Neural progenitor cell (in vitro differentiated cells): ENCODE results near the gene UBE2G2. TPM values are rescaled to one million over a fixed set of nuclear protein-coding genes. Genes with fewer than 3 reads are reported as not detected.

Experiments used
- DNase-seq: peaks from one replicate; pipeline ENCODE4 v3.0.0-alpha.2; 2016; ENCODE audit warnings: low spot score
- H2AFZ ChIP-seq: fragments of 200-600 bp; sonication (generic); replicated peaks from 2 replicates; pipeline ENCODE4 v1.6.1; 2016; ENCODE audit warnings: antibody characterized with exemption
- H3F3A ChIP-seq: fragments of 200-600 bp; sonication (generic); 2 replicates; pipeline ENCODE4 v1.6.1; 2016; ENCODE audit warnings: antibody characterized with exemption, low read depth
- H3K27ac ChIP-seq: fragments of 200-600 bp; sonication (generic); 2 replicates; pipeline ENCODE4 v1.5.1; 2016; ENCODE audit warnings: mild to moderate bottlenecking
- H3K27me3 ChIP-seq: fragments of 200-600 bp; sonication (generic); 2 replicates; pipeline ENCODE4 v1.6.1; 2016; ENCODE audit warnings: mild to moderate bottlenecking, moderate library complexity
- H3K36me3 ChIP-seq: fragments of 200-600 bp; sonication (generic); 2 replicates; pipeline ENCODE4 v1.5.1; 2016
- H3K4me1 ChIP-seq: fragments of 200-600 bp; sonication (generic); 2 replicates; pipeline ENCODE4 v1.6.1; 2016; ENCODE audit warnings: mixed run types
- H3K4me2 ChIP-seq: fragments of 200-600 bp; sonication (generic); 2 replicates; pipeline ENCODE4 v1.6.1; 2016
- H3K4me3 ChIP-seq: fragments of 200-600 bp; sonication (generic); 2 replicates; pipeline ENCODE4 v1.5.1; 2016
- H3K79me2 ChIP-seq: fragments of 200-600 bp; sonication (generic); 2 replicates; pipeline ENCODE4 v1.6.1; 2016; ENCODE audit warnings: low read depth
- H3K9ac ChIP-seq: fragments of 200-600 bp; sonication (generic); 2 replicates; pipeline ENCODE4 v1.6.1; 2016
- H3K9me3 ChIP-seq: fragments of 200-600 bp; sonication (generic); 2 replicates; pipeline ENCODE4 v1.5.1; 2016; ENCODE audit warnings: low read depth
- H4K20me1 ChIP-seq: fragments of 200-600 bp; sonication (generic); 2 replicates; pipeline ENCODE4 v1.6.1; 2016; ENCODE audit warnings: low read depth
- H3K27ac Mint-ChIP-seq: 3 replicates; pipeline ENCODE4 v1.8.0; 2021; ENCODE audit warnings: mixed read lengths
- H3K27me3 Mint-ChIP-seq: 2 replicates; pipeline ENCODE4 v1.8.0; 2022; ENCODE audit warnings: low read depth, mild to moderate bottlenecking, inconsistent platforms, moderate library complexity, mixed read lengths; ENCODE audit not compliant: insufficient read depth
- H3K36me3 Mint-ChIP-seq: 3 replicates; pipeline ENCODE4 v1.8.0; 2021; ENCODE audit warnings: mixed read lengths
- H3K4me1 Mint-ChIP-seq: 3 replicates; pipeline ENCODE4 v1.8.0; 2021; ENCODE audit warnings: mixed read lengths
- H3K4me3 Mint-ChIP-seq: 3 replicates; pipeline ENCODE4 v1.8.0; 2021; ENCODE audit warnings: mild to moderate bottlenecking, moderate library complexity, mixed read lengths
- H3K9me3 Mint-ChIP-seq: 3 replicates; pipeline ENCODE4 v1.8.0; 2020; ENCODE audit warnings: mixed read lengths
- CTCF ChIP-seq: fragments of 200-600 bp; sonication (generic); IDR thresholded peaks from 2 replicates; pipeline ENCODE4 v1.5.1; 2017; ENCODE audit warnings: antibody characterized with exemption, mild to moderate bottlenecking
- EZH2 ChIP-seq: fragments of 200-600 bp; sonication (generic); IDR thresholded peaks from 2 replicates; pipeline ENCODE4 v1.6.1; 2017; ENCODE audit warnings: antibody characterized with exemption, mild to moderate bottlenecking, moderate library complexity
- EZH2phosphoT487 ChIP-seq: fragments of 200-600 bp; sonication (generic); IDR thresholded peaks from 2 replicates; pipeline ENCODE4 v1.6.1; 2017; ENCODE audit warnings: antibody characterized with exemption
- total RNA-seq: library from RNA; depleted of rRNA; stranded (reverse); fragments of >200 nt; gene quantifications from 2 replicates; pipeline ENCODE4 v1.2.3, GENCODE V29; 2015; ENCODE audit warnings: low replicate concordance

Gene UBE2G2
- total RNA-seq, 1 donor from 2014 or later, result 83.1 TPM

GRCh38 chr21:44755227-44755626, 46.4 kb downstream of the UBE2G2 start:
- H3K4me1 ChIP-seq, result no peaks in the 10 kb centered on the region
- H2AFZ ChIP-seq, result no peak overlapping the region
- no peak for DNase-seq
- H3F3A ChIP-seq, result no peaks in the 10 kb centered on the region
- H3K9me3 ChIP-seq, result no peaks in the 10 kb centered on the region
- H3K27ac Mint-ChIP-seq, result no peak overlapping the region
- no peaks in the 10 kb centered on the region for H3K79me2 ChIP-seq
- no peak overlapping the region for H3K4me3 ChIP-seq
- H3K4me2 ChIP-seq, result no peak overlapping the region
- H3K9me3 Mint-ChIP-seq, result peaks cover 12% of the 10 kb centered on the region
- H3K9ac ChIP-seq, result no peak overlapping the region
- H3K27me3 ChIP-seq, result no peaks in the 10 kb centered on the region
- TF ChIP-seq CTCF, result no peak
- H4K20me1 ChIP-seq, result no peaks in the 10 kb centered on the region
- no peak overlapping the region for H3K4me3 Mint-ChIP-seq
- peaks cover 10% of the 10 kb centered on the region for H3K4me1 Mint-ChIP-seq
- no peaks in the 10 kb centered on the region for H3K36me3 Mint-ChIP-seq
- no peaks in the 10 kb centered on the region for H3K36me3 ChIP-seq
- peaks cover 5% of the 10 kb centered on the region for H3K27me3 Mint-ChIP-seq
- H3K27ac ChIP-seq, result no peak overlapping the region

- TF ChIP-seq EZH2 (no peak), EZH2phosphoT487 (no peak), CTCF (no peak)
- H3K27me3 Mint-ChIP-seq, result peaks cover 5% of the 10 kb centered on the region
Measured at GRCh38 chr21:44753357-44753756, 48.3 kb downstream of the UBE2G2 start.

GRCh38 chr21:44752671-44753235, 48.9 kb downstream of the UBE2G2 start:
- Histone ChIP-seq H3K27me3 (peaks cover 11% of the 10 kb centered on the region), H3K27ac (no peak overlapping the region), H3F3A (no peaks in the 10 kb centered on the region), H3K79me2 (no peaks in the 10 kb centered on the region), H2AFZ (no peak overlapping the region), H3K9me3 (no peaks in the 10 kb centered on the region), H3K4me1 (peaks cover 11% of the 10 kb centered on the region), H3K4me3 (no peak overlapping the region), H3K4me2 (no peak overlapping the region), H4K20me1 (no peaks in the 10 kb centered on the region), H3K9ac (no peak overlapping the region), H3K36me3 (no peaks in the 10 kb centered on the region)
- Mint-ChIP-seq H3K27ac (no peak overlapping the region), H3K36me3 (no peaks in the 10 kb centered on the region), H3K4me1 (peaks cover 9% of the 10 kb centered on the region), H3K9me3 (peaks cover 12% of the 10 kb centered on the region), H3K27me3 (peaks cover 5% of the 10 kb centered on the region), H3K4me3 (no peak overlapping the region)
- TF ChIP-seq EZH2phosphoT487 (no peak), EZH2 (no peak), CTCF (no peak)
- DNase-seq, result no peak

More at GRCh38 chr21:44753357-44753756, 48.3 kb downstream of the UBE2G2 start:
- Histone ChIP-seq H3K79me2 (no peaks in the 10 kb centered on the region), H3K4me3 (no peak overlapping the region), H3K4me1 (peaks cover 10% of the 10 kb centered on the region), H3K36me3 (no peaks in the 10 kb centered on the region), H3K9ac (no peak overlapping the region), H2AFZ (no peak overlapping the region), H3K27me3 (peaks cover 10% of the 10 kb centered on the region), H3K4me2 (no peak overlapping the region), H3K9me3 (no peaks in the 10 kb centered on the region), H4K20me1 (no peaks in the 10 kb centered on the region), H3F3A (no peaks in the 10 kb centered on the region), H3K27ac (no peak overlapping the region)
- Mint-ChIP-seq H3K4me1 (peaks cover 9% of the 10 kb centered on the region), H3K27ac (no peak overlapping the region), H3K9me3 (peaks cover 12% of the 10 kb centered on the region), H3K36me3 (no peaks in the 10 kb centered on the region), H3K4me3 (no peak overlapping the region)
- no peak for DNase-seq
